D341Med (cell line): Measurements from ENCODE around the gene GOLGA6L10.
"Not testable (repeated sequence)": the region's sequence is repeated elsewhere in the genome, so short reads cannot be mapped to it uniquely, and the experiment has no call there.

Experiments
- DNase-seq: peaks from one replicate; pipeline ENCODE4 v3.0.0; 2012; ENCODE audit warnings: low spot score

Gene GOLGA6L10

DNA sequence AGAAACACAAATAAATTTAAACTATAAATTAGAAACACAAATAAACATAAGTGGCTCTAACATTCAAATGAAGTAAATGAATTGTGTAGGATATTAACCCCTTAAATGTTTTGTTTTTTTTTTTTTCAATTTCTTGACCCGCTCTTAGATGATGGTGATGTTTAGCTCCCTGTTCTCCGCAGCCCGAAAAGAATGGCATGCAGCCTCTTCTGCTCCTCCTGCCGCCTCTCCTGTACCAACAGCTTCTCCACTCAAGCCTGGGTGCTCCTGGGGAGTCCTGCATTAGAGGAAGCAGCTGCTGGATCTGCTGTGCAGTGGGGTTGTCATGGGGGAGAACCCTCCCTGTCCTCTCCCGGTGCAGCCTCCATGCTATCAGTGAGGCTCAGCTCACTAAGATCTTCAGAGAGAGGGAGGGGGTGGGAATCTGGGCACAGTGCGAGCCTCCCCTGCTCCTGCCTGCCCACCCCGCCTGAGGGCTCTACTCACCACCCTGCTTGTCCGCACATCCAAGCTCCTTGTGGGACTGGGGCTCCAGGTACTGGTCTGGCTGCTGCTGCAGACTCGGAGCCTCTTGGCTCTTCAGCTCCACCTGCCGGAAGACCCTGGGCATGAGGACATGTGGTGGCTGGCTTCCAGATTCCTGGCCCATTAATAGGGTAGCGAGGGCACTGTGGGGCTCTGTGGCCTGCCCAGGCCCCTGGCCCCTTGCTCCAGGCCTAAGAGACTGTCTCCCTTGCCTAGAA is 6.5 kb downstream of the GOLGA6L10 start:
- DNase-seq, result not testable (repeated sequence)

DNA sequence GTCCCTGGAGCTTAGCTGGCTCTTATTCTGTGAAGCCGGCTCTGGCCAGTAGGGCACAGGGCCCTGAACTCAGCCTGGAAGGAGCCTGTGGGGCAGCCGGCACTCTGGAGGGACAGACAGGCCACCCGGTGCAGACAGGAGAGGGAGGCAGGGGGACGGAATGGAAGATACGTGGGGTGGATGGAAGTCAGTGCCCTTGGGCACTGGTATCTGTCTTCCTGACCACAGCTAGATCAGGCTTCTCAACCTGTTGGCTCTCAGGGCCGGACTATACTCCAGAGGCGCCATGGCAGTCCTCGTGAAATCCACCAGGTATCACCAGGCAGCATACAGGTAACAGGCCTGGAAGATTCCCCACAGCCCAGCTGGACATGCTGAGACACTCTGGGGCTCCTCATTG is 10.7 kb downstream of the GOLGA6L10 start:
- DNase-seq, result not testable (repeated sequence)

DNA sequence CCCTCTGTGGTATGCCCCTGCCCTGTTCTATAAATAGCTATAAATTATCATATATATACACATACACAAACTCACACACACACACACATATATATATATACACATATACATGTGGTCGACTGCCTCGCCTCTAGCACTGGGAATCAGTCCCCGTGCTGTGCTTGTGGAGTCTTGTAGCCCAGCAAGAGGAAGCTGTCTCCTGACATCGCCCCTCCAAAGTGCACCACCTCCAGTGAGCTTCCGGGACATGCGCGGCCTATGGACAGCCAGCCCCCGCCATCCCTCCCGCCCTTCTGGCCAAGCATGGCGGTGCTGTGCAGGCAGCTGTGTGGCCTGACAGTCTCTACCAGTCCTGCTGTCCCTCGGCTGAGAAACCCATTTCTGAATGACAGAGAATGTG is 11.2 kb downstream of the GOLGA6L10 start:
- not testable (repeated sequence) for DNase-seq

DNA sequence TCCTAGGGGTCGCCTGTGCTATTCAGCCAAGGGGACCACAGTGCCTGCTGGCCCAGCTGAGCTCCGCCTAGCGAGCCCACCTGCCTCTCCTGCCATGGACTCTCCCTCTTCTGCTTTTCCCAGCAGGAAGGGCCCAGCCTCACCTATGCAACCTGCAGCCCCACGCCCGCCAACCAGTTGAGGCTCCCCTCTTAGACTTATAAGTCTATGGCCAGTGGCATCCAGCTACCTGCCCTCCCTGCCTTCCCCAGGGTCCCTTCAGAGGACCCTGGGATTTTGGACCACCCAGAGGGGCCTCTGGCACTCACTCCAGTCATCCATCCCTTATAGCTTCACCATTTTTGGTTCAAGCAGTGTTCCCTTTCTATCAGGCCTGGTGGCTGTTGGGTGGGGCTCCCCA is 12.2 kb downstream of the GOLGA6L10 start:
- DNase-seq, result not testable (repeated sequence)

DNA sequence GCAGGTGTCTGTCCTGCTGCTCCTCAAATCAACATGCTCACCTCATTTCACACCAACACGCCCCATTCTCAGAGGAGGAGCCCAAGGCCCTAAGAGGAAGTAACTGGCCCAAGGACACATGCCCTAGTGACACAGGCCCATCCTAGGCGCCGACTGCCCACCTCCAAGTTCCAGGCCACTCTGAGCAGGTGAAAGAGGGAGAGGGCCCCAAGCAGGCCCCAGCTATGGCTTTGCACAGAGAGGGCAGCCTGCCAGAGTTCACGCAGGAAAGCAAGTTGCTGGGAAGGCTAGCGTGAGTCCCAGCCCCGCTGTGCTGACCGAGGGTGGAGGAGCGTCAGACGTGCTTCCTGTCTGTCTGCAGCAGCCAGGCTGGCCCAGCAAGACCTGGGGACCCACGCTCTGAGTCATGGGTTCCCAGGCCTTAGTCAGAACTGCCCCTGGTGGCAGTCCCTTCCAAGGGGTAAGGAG is 13.1 kb downstream of the GOLGA6L10 start:
- not testable (repeated sequence) for DNase-seq

DNA sequence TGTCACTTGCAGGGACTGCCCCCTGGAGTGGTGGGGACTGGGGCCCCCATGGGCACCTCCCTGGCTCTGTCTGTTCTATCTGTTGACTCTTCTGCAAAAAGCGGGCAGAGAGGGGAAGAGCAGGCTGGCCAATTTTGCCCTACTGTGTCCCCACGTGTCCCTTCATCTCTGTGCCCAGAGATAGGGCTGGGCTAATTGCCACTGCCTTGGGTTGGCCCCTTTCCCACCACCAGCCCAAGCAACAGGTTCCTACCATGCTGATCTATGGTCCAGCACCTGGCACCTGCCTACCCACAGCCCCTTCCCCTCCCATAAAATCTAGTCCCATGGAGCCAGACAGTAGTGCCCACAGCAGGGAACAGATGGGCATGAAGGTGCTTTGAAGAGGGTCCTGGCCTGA is 14.3 kb downstream of the GOLGA6L10 start:
- DNase-seq, result not testable (repeated sequence)

DNA sequence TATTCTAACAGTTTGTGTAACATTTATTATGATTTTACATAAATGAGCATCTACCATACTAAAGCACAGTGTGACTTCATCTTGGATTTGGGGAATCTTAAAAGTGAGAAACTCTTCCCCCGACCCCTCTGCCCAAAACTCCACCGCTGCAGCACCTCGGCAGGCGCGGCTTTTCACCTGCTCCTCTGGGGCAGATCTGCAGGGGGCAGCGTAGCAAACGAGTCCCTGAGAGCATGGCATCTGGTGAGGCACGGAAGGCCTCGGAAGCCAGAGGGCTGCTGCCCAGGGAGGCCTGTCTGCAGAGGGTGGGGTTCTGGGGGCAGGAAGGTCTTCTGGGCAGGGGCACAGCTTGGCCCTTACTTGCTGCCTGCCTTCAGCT is 14.7 kb downstream of the GOLGA6L10 start:
- not testable (repeated sequence) for DNase-seq

DNA sequence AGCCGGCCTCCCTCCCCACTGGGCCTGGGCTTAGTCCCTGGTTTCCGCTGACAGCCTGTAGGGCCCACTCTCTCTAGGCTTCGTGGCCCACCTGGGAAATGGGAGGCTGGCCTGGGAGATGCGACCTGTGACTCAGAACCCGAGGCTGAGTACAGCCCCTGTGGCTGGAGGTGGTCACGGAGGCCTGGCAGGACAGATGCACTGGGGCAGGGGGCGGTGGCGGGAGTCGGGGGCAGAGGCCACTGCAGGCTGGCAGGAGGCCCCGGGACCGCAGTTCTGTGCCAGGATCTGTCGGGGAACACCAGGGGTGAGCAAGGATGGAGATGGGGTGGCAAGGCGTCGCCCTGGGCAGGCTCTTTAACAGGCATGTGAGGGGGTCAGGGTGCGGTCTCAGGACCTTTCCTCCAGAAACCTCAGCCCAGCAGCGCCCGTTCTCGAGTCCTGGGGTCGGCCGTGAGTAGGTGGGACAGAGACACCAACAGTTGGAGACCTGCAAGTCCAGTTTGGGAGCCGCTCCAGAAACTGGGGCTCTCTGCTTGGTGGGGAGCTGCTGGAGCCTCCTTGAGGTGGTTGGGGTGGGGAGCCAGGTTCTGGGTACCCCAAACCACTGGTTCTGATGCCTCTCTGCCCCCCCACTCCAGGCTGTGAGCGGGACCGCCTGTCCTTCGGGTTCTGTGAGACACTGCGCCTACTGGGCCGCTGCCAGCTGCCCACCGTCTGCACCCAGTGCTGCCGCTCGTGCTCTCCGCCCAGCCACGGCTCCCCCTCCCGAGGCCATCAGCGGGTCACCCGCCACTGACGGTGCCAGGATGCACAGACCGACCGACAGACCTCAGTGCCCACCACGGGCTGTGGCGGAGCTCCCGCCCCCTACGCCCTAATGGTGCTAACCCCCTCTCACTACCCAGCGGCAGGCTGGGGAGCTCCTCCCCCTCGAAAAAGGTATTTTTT is 15.4 kb downstream of the GOLGA6L10 start:
- DNase-seq, result not testable (repeated sequence)

DNA sequence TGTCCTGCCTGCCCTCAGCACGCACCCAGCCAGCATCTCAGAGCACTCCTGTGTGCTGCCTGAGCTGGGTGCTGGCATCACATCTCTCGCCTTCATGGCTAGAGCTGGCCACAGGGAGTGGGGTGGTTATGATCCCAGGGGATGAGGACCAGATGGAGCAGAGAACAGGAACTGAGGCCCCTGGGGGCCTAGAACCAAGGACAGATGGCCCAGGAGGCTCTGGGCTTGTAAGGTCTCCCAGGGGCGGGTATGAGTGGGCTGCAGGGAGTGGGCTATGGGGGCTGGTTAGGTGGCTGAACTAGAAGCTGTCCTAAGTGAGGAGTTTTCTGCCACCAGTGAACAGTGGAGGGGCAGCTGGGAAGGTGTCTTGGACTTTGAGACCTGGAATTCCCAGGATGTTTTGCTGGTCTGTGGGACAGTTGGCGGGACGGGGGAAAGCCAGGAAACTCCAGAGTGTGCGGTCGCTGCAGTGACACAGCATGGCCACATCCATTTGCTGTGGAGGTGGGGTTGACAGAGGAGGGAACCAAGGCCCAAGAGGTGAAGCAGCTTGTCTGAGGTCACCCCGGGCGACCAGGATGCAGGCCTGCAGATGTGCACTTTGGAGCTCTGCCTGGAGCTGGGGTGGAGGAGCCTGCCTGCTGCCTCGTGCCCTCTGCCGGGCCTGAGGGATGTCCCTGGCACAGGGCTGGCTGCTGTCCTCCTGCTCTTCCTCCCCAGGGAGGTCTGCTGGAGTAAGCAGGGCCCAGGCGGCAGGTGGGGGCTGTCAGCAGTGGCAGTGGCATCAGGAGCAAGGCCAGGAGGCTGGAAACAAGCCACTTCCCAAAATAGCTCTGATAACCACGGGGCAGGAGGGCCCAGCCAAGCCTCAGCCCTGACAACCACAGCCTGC is 16.3 kb downstream of the GOLGA6L10 start:
- not testable (repeated sequence) for DNase-seq

DNA sequence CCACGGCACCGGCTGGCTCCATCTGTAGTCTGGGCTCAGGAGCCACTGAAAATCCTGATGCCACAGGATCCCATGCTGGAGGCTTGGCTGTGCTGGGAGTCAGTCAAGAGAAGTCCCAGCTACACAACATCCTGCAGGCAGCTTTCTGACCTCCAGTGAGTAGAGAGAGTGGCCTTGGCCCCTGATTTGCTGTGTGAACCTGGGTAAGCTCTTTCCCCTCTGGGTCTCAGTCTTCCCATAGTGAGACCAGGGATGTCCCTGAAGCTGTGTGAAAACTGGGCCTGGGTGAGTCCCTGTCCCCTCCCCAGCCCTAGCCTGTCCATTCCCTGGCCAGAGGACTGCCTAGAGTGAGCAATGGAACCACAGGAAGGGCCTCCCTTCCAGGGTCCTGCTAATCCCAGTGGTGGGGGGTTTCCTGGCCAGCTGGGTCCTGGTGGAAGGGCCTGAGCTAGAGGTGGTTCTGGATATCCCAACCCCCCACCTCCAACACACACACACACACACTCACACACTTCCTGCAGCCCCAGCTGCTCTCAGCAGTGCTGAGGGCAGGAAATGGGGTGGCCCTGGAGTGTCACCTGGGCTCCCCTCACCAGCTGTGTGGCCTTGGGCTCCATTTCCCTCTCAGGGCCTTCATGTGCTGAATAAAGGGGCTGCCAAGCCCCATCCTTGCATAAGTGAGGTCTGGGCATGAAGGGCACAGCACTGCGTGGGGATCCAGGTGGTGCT is 17.5 kb downstream of the GOLGA6L10 start:
- DNase-seq, result not testable (repeated sequence)

DNA sequence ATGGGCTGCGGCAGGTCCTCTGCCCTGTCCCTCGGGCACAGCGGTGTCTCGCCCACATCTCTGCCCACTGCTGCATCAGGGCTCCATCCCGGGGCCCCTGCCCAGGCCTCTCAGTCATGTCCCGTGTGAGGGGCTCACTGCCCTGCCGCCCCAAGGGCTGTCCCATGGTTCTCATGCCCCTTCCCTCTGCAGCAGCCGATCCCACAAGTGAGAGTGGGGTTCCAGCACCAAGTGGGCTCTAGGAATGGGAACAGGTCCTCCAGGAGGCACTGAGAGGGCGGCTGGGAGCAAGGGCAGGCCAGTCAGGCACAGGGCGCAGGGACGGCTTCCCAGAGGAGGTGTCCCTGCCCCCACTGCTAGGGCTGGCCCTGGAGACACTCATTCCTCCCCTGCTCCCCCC is 18.4 kb downstream of the GOLGA6L10 start:
- DNase-seq, result not testable (repeated sequence)

DNA sequence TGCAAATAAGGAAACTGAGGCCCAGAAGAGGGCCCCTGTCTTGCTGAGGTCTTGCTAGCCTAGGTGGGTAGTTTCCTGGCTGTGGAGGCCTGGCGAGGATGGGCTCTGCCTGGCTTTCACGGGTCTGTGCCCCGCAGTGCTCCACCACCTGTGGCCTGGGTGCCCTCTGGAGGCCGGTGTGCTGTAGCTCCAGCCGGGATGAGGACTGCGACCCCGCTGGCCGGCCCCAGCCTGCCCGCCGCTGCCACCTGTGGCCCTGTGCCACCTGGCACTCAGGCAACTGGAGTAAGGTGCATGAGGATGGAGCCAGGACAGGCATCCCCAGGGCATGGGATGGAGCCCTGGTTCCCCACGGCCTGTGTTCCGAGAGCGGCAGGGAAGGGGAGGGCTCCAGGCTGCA is 20.2 kb downstream of the GOLGA6L10 start:
- DNase-seq, result not testable (repeated sequence)

DNA sequence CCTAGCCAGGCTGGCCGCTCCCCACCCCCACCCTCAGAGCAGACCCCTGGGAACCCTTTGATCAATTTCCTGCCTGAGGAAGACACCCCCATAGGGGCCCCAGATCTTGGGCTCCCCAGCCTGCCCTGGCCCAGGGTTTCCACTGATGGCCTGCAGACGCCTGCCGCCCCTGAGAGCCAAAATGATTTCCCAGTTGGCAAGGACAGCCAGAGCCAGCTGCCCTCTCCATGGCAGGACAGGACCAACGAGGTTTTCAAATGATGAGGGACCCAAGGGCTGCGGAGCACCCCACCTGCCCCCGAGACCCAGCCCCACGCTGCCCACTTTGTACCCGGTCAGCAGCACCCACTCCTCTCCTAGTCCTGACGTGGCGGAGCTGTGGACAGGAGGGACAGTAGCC is 21.9 kb downstream of the GOLGA6L10 start:
- not testable (repeated sequence) for DNase-seq

DNA sequence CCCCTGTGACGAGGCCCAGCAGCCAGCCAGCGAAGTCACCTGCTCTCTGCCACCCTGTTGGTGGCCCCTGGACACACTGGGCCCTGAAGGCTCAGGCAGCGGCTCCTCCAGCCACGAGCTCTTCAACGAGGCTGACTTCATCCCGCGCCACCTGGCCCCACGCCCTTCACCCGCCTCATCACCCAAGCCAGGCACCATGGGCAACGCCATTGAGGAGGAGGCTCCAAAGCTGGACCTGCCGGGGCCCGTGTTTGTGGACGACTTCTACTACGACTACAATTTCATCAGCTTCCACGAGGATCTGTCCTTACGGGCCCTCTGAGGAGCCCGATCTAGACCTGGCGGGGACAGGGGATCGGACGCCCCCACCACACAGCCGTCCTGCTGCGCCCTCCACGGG is 22.4 kb downstream of the GOLGA6L10 start:
- not testable (repeated sequence) for DNase-seq

DNA sequence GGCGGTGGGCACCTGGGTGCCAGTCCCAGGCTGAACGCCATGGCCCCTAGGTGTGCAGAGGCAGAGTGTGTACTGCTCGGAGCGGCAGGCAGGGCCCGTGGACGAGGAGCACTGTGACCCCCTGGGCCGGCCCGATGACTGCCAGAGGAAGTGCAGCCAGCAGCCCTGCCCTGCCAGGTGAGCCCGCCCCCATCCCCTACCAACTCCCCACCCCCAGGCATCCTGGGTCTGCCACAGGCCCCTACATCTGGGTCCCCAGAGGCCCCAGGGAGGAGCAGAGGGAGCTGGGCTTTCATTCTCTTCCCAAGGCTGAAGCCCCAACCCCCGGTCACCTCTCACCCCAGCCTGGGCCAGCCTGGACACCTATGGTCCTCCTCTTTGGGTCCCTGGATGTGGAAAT is 23.6 kb downstream of the GOLGA6L10 start:
- DNase-seq, result not testable (repeated sequence)

DNA sequence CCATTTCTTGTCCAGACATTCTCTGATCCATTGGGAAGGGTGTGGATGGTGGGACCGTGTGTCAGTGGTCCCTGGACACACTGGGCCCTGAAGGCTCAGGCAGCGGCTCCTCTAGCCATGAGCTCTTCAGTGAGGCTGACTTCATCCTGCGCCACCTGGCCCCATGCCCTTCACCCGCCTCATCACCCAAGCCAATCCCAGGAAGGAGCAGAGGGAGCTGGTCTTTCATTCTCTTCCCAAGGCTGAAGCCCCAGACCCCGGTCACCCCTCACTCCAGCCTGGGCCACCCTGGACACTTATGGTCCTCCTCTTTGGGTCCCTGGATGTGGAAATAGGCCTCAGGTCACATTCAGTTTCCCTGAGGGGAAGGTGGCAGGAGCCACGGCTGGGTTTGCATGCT is 24.4 kb downstream of the GOLGA6L10 start:
- DNase-seq, result not testable (repeated sequence)

DNA sequence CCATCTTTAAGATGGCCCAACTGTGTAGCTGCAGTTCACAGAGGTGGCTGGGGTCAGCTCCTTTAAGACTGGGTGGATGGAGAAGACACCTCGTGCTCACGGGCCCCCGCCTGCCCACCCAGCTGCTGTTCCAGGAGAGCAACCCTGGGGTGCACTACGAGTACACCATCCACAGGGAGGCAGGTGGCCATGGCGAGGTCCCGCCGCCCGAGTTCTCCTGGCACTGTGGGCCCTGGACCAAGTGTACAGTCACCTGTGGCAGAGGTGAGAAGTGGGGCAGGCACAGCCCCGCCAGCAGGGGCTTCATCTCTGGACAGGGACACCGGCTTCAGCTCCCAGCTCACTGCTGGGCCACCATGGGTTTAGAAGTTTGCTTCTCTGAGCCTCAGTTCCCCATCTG is 26.8 kb downstream of the GOLGA6L10 start:
- DNase-seq, result not testable (repeated sequence)

DNA sequence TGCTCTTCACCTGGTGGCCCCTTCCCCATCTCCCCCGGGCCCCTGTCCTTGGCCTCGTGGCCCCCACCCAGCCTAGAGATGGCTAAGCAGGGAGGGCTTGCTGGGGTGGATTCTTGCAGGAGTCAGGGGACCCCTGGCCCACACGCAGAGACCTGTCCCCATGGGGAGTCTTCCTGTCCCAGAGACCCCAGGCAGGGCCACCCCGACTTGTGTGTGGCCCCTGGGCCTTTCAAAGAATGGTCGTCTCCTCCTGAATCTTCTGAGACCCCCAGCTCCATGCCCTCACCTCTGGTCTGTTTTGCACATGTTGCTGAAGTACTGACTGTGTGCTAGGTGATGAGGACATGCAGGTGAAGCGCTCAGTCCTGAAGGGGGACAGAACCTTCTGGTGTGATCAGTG is 28.4 kb downstream of the GOLGA6L10 start:
- not testable (repeated sequence) for DNase-seq

DNA sequence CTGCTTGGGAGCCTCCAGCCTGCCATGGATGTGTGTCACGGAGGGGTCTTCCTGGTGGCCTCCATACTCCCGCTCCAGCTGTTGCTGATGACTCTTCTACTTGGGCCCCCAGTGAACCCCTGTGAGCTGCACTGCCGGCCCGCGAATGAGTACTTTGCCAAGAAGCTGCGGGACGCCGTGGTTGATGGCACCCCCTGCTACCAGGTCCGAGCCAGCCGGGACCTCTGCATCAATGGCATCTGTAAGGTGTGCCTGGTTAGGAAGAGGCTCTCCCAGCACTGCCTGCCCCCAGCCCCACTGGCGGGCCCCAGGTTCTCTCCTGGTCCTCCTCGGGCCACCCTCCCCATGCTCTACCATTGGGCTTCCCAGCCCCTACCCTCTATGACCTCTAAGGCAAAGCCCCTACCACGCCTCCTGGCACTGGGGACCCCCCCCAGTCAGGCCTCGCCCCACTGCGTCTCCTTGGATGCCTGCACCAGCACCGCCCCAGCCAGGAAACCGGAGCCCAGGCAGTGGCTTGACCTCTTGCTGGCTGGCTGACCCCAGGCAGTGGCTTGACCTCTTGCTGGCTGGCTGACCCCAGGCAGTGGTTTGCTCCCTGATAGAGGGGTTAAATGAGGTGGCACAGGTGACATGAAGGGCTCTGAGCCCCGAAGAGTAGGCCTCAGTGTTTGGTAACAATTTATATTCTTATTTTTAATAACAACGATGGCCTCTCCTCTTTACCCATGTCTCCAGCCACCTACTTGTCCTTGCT is 29.6 kb downstream of the GOLGA6L10 start:
- DNase-seq, result not testable (repeated sequence)

DNA sequence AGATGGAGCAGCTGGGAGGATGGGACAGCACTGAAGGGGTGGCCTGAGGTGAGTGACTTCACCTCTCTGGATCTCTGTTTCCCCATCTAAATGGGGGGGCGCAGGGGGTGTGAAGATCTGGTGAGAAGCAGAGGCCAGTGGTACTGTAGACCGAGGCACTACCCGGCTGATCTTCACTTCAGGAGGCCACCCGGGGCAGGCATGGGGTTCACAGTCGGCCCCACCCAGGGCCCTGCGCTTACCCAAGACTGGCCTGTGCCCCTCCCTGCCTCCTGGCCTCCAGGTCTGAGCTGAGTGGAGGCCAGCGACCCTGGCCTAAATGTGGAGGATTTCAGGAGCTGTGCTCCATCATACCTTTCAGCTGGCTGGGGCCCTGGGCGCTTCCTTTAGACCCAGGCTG is 31.0 kb downstream of the GOLGA6L10 start:
- DNase-seq, result not testable (repeated sequence)
